ENCODE measurements around the gene CDK11B. TPM values are rescaled to one million over a fixed set of nuclear protein-coding genes. Genes with fewer than 3 reads are reported as not detected.
"Not testable (repeated sequence)": the region's sequence is repeated elsewhere in the genome, so short reads cannot be mapped to it uniquely, and the experiment has no call there.

The CDK11B gene
- total RNA-seq, 1 donor from 2014 or later: 12.6 TPM

DNA sequence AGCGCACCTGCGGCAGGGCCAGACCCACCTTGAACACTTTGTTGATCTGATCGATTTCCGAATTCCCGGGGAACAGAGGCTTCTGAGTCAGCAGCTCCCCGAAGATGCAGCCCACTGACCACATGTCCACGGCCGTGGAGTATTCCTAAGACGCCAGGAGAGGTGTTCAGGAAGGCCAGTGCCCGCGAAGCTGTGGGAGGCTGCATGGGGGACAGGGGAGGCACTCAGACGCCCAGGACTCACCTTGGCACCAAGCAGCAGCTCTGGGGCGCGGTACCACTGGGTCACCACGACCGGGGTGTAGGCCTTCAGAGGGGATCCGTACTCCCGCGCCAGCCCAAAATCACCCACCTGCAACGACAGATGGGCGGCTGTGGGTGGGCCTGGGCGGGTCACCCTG, 45.0 kb upstream of the CDK11B start:
- Mint-ChIP-seq H3K4me3 (no peak overlapping the region), H3K9me3 (no peaks in the 10 kb centered on the region), H3K27me3 (ENCODE audit: insufficient read depth, low read depth) (no peaks in the 10 kb centered on the region), H3K36me3 (peaks cover 2% of the 10 kb centered on the region), H3K27ac (no peak overlapping the region), H3K4me1 (no peaks in the 10 kb centered on the region)
- Histone ChIP-seq H4K20me1 (ENCODE audit: low read depth) (no peaks in the 10 kb centered on the region), H3K4me3 (no peak overlapping the region), H2AFZ (replicated peaks) (no peak overlapping the region), H3K27me3 (no peaks in the 10 kb centered on the region), H3K36me3 (no peaks in the 10 kb centered on the region), H3K79me2 (ENCODE audit: low read depth) (no peaks in the 10 kb centered on the region), H3K27ac (no peak overlapping the region), H3K4me1 (no peaks in the 10 kb centered on the region), H3K9me3 (ENCODE audit: low read depth) (no peaks in the 10 kb centered on the region), H3F3A (ENCODE audit: low read depth) (no peaks in the 10 kb centered on the region), H3K4me2 (no peak overlapping the region), H3K9ac (no peak overlapping the region)
- TF ChIP-seq EZH2 (IDR thresholded peaks at IDR 0.05): no peak
- TF ChIP-seq EZH2phosphoT487 (IDR thresholded peaks at IDR 0.05): no peak
- no peak for TF ChIP-seq CTCF (IDR thresholded peaks at IDR 0.05)
- DNase-seq (ENCODE audit: low spot score): no peak

- H3K27me3 ChIP-seq; H3K9me3 Mint-ChIP-seq; H3K79me2 ChIP-seq (ENCODE audit: low read depth); H3K4me3 ChIP-seq; DNase-seq (ENCODE audit: low spot score); H3K9ac ChIP-seq; H3K4me1 Mint-ChIP-seq; H3K27ac Mint-ChIP-seq; H3K27me3 Mint-ChIP-seq (ENCODE audit: insufficient read depth, low read depth); H3K36me3 Mint-ChIP-seq; H4K20me1 ChIP-seq (ENCODE audit: low read depth); H3K27ac ChIP-seq; H3K4me1 ChIP-seq; H3K9me3 ChIP-seq (ENCODE audit: low read depth); H2AFZ ChIP-seq (replicated peaks); H3K4me2 ChIP-seq; H3K36me3 ChIP-seq; H3K4me3 Mint-ChIP-seq; H3F3A ChIP-seq (ENCODE audit: low read depth): not testable (repeated sequence)
These were observed 43.7 kb upstream of the CDK11B start for GRCh38 chr1:1702506-1702905.

- H3K4me3 Mint-ChIP-seq; H3F3A ChIP-seq (ENCODE audit: low read depth); H3K4me2 ChIP-seq; H3K4me3 ChIP-seq; H3K27me3 Mint-ChIP-seq (ENCODE audit: insufficient read depth, low read depth); H3K79me2 ChIP-seq (ENCODE audit: low read depth); H4K20me1 ChIP-seq (ENCODE audit: low read depth); H2AFZ ChIP-seq (replicated peaks); H3K36me3 Mint-ChIP-seq; H3K9me3 Mint-ChIP-seq; DNase-seq (ENCODE audit: low spot score); H3K27me3 ChIP-seq; H3K9me3 ChIP-seq (ENCODE audit: low read depth); H3K4me1 Mint-ChIP-seq; H3K36me3 ChIP-seq; H3K4me1 ChIP-seq; H3K9ac ChIP-seq; H3K27ac Mint-ChIP-seq; H3K27ac ChIP-seq: not testable (repeated sequence)
These were observed 41.8 kb upstream of the CDK11B start for GRCh38 chr1:1700557-1700956.

DNA sequence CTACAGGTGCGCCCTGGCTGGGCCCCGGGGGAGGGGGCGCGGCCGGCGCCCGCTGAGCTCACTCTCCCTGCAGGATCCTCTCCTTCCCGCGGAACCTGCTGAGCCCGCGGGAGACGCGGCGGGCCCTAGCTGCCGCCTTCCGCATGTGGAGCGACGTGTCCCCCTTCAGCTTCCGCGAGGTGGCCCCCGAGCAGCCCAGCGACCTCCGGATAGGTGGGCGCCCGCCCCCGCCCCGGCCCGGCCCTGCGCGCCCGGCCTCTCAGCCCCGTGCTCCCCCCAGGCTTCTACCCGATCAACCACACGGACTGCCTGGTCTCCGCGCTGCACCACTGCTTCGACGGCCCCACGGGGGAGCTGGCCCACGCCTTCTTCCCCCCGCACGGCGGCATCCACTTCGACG, 41.3 kb upstream of the CDK11B start:
- H3K4me2 ChIP-seq; H3K79me2 ChIP-seq (ENCODE audit: low read depth); H3K36me3 Mint-ChIP-seq; H3K4me1 ChIP-seq; H3K27ac Mint-ChIP-seq; DNase-seq (ENCODE audit: low spot score); H3K4me3 Mint-ChIP-seq; H3K27me3 ChIP-seq; H2AFZ ChIP-seq (replicated peaks); H3K9me3 Mint-ChIP-seq; H3K4me1 Mint-ChIP-seq; H3K27ac ChIP-seq; H3K4me3 ChIP-seq; H3K36me3 ChIP-seq; H3F3A ChIP-seq (ENCODE audit: low read depth); H3K9me3 ChIP-seq (ENCODE audit: low read depth); H4K20me1 ChIP-seq (ENCODE audit: low read depth); H3K9ac ChIP-seq; H3K27me3 Mint-ChIP-seq (ENCODE audit: insufficient read depth, low read depth): not testable (repeated sequence)

DNA sequence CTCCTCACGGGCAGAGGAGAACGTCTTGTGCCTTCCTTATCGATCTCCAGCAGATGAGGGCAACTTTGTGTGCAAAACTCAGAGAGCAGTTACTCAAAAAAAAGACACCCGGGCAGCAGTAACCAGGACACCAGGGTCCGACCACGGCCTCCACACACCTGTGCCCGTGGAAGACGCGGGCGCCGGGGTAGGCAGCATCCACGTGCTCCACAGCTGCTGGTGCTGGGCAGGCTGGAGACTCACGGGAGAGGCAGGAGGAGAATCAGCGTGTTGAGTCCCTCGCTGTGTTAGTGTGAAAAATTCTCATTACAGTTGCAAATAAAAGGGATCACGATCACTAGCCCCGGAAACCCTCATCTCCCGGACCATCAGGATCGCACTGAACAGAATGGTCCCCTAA, 40.3 kb upstream of the CDK11B start:
- not testable (repeated sequence) for H3K36me3 ChIP-seq; H3K4me3 ChIP-seq; H3K27me3 ChIP-seq; H3K4me2 ChIP-seq; H3K36me3 Mint-ChIP-seq; H3K27ac ChIP-seq; H3K27ac Mint-ChIP-seq; H3K4me3 Mint-ChIP-seq; H3K27me3 Mint-ChIP-seq (ENCODE audit: insufficient read depth, low read depth); H3K4me1 ChIP-seq; DNase-seq (ENCODE audit: low spot score); H3K79me2 ChIP-seq (ENCODE audit: low read depth); H3K9ac ChIP-seq; H3F3A ChIP-seq (ENCODE audit: low read depth); H3K9me3 ChIP-seq (ENCODE audit: low read depth); H3K9me3 Mint-ChIP-seq; H3K4me1 Mint-ChIP-seq; H2AFZ ChIP-seq (replicated peaks); H4K20me1 ChIP-seq (ENCODE audit: low read depth)

GRCh38 chr1:1697358-1698183, 38.8 kb upstream of the CDK11B start:
- H3K9ac ChIP-seq; H3K79me2 ChIP-seq (ENCODE audit: low read depth); H3K36me3 ChIP-seq; H3K27ac ChIP-seq; H3K4me3 Mint-ChIP-seq; H3K36me3 Mint-ChIP-seq; H3K27me3 ChIP-seq; H3K27me3 Mint-ChIP-seq (ENCODE audit: insufficient read depth, low read depth); DNase-seq (ENCODE audit: low spot score); H3K4me1 ChIP-seq; H3K9me3 ChIP-seq (ENCODE audit: low read depth); H3K4me3 ChIP-seq; H4K20me1 ChIP-seq (ENCODE audit: low read depth); H3F3A ChIP-seq (ENCODE audit: low read depth); H3K4me2 ChIP-seq; H3K9me3 Mint-ChIP-seq; H3K27ac Mint-ChIP-seq; H2AFZ ChIP-seq (replicated peaks); H3K4me1 Mint-ChIP-seq: not testable (repeated sequence)

DNA sequence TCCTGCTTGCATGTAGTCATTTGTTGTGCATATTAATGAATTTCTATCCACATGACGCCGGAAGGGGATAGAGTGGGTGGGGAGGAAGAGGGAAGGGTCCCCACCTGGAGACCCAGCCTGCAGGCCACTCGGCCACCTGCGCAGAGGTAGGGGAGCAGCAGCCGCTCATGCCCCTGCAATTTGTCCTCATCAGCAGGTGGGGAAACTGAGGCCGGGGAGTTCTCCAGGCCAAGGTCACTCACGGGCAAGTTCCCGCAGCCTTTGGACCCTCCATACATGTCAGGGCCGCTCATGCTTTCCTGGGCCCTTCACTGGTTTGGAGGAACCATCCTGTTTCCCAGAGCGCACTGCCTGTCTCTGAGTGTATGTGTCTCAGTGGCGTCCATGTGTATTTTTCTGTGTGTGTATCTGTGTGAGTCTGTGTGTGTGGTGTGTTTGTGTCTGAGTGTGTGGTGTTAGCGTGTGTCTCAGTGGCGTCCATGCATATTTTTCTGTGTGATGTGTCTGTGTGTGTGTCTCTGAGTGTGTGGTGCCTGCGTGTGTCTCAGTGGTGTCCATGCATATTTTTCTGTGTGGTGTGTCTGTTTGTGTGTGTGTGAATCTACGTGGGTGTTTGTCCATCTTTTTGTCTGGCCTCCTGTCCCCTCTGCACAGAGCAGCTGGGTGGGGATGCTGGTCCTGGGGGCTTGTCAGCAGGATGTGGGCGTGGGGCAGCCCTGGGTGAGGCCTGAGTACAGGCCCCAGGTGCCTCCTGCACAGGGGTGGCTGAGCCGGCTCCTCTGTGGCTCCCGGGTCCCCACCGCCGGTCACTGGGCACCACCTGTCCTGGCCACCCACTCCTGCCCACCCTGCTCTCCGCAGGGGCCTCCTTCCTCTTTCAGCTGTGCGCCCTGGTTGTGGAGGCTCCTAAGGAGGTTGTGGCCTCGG, 37.9 kb upstream of the CDK11B start:
- peak overlapping the region; percentile 22 for H3K4me3 Mint-ChIP-seq
- H3K36me3 ChIP-seq; H3K9me3 ChIP-seq (ENCODE audit: low read depth); H4K20me1 ChIP-seq (ENCODE audit: low read depth); H3K27me3 ChIP-seq; H3K27me3 Mint-ChIP-seq (ENCODE audit: insufficient read depth, low read depth); H3K9ac ChIP-seq; H3K27ac ChIP-seq; H3K4me3 ChIP-seq; H3K36me3 Mint-ChIP-seq; DNase-seq (ENCODE audit: low spot score); H2AFZ ChIP-seq (replicated peaks); H3K4me1 ChIP-seq; H3K4me2 ChIP-seq; H3K4me1 Mint-ChIP-seq; H3K79me2 ChIP-seq (ENCODE audit: low read depth); H3K9me3 Mint-ChIP-seq; H3F3A ChIP-seq (ENCODE audit: low read depth): not testable (repeated sequence)
- peak overlapping the region; percentile 73 for H3K27ac Mint-ChIP-seq
